Activated CD8-positive, alpha-beta memory T cell treated with anti-CD3 and anti-CD28 coated beads, Interleukin-2, amount 50 U/mL, for 48 hours (primary cell): ENCODE results near the gene CCNY.

ENCODE experiments used
- DNase-seq: peaks from one replicate; pipeline ENCODE4 v3.0.0-alpha.2; 2020

CCNY gene

GRCh38 chr10:35600193-35600592, 263.9 kb downstream of the CCNY start:
- DNase-seq = no peak

DNA sequence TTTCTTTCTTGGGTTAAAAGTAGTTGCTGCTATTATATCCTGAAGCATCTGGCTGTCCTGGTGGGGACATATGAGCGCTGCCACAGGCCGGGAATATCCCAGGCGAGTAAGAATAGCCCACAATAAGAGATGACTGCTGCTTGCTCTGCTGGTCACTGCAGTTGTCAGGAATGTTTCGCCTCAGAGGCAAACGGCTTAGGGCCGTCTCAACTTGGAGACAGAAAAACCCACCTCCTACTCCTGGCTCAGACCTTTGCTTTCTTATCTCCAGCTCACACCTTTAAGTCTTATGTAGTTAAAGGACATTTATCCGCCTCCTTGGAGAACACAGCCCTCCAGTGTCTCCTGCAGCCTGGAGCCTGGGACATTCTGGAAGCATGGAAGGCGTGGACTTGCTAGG, 268.9 kb downstream of the CCNY start, which contains the start of gene GJD4:
TSS of gene GJD4 (plus strand) at position 151 of the 400 bp plus-strand sequence. CDS start at position 378, 227 bp downstream.
- DNase-seq = no peak

DNA sequence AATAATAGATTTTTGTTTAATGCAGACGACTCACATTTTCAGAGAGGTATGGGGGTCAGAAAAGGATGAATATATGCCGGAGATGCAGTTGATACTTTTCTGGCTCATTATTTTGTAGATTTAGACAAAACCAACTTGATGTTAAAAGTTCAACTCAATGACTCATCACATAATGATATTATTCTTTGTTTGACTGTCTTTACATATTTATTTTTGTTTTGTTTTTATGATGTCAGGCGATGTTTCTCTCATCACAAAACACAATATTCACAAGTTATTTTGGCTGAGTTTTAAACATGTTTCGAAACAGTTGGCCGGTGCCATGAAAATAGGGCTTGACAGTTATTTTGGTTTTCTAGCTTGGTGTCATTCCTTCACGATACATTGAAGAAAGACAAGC, 270.1 kb downstream of the CCNY start:
- no peak for DNase-seq

- DNase-seq = peak; percentile 53
These were observed 271.4 kb downstream of the CCNY start for GRCh38 chr10:35607475-35608327.

- DNase-seq = no peak
These were observed 272.0 kb downstream of the CCNY start for GRCh38 chr10:35608328-35608672.

GRCh38 chr10:35611750-35612149, 275.4 kb downstream of the CCNY start:
- no peak for DNase-seq

GRCh38 chr10:35612385-35613106, 276.2 kb downstream of the CCNY start:
- DNase-seq = no peak

- no peak for DNase-seq
These were observed 276.8 kb downstream of the CCNY start for GRCh38 chr10:35613107-35613440.

DNA sequence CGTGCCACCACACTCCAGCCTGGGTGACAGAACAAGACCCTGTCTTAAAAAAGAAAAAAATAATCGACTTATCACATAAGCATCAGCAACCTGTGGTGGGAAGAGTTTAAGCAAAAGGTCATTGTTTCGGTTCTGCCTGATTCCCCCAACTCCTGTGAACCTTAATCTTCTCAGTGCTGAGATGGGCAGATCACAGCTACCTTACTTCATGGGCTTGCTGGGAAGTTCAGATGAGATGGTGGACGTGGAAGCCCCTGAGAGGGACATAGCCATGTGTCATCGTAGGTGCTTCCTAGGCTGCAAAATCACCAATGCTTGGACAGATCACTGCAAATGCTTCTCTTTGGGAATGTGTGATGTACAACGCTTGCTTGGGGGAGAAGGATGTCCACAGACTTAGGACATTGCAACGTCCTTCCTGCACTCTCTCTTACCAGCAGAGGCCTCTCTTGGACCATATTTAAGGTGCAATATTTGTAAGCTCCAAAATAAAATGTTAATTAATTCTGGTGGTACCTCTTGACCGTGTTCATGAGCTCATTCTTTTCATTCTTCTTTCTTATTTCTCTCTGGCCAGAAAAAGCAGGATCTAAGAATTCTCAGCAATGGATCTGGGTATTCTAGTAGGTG, 277.4 kb downstream of the CCNY start:
- DNase-seq = no peak

DNA sequence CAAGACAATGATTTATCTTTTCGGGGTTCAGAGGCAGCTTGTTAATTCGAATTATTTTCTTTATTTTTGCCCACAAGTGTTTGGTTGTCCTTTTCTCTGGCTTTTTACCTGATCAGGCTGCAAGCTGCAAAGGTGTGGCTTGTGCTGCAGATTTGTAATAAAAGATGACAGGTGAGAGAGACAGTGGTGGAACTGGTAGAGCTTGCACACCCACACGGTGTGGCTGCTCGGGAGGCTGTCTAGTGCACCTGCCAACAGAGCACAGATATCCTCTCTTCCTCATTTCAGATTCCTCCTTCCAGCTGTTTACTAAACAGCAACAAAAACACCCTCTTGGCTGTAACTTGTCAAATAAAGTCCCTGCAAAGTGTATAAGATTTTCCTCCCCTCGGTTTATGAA, 278.0 kb downstream of the CCNY start:
- DNase-seq = no peak
